SH-SY5Y (cell line): ENCODE results near the gene IPO5.

Experiments
- GATA2 ChIP-seq: IDR thresholded peaks from 2 replicates; pipeline ENCODE4 v1.6.1; 2011; ENCODE audit warnings: mild to moderate bottlenecking, low read depth, low read length
- GATA3 ChIP-seq: IDR thresholded peaks from 2 replicates; pipeline ENCODE4 v1.6.1; 2011; ENCODE audit warnings: low read depth, mild to moderate bottlenecking, low read length, moderate library complexity

Gene IPO5

DNA sequence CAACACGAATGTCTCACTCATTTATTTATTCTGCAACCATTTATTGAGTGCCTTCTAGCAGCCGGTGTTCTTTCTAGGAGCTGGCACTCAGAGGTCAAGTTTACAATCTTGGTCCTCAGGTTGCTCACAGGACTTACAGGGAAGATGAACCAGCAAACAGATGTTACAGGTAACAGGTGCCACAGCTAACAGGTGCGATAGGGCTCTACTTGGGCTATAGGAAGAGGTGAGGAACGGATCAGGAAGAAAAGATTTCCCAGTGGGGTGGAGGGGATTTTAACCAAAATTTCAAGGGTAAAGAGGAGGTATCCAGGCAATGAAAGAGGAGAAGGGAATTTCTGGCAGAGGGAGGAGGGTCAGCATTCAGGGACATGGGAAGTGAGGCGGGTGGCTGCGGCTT, 102.1 kb downstream of the IPO5 start:
- no peak for TF ChIP-seq GATA3
- TF ChIP-seq GATA2: no peak

DNA sequence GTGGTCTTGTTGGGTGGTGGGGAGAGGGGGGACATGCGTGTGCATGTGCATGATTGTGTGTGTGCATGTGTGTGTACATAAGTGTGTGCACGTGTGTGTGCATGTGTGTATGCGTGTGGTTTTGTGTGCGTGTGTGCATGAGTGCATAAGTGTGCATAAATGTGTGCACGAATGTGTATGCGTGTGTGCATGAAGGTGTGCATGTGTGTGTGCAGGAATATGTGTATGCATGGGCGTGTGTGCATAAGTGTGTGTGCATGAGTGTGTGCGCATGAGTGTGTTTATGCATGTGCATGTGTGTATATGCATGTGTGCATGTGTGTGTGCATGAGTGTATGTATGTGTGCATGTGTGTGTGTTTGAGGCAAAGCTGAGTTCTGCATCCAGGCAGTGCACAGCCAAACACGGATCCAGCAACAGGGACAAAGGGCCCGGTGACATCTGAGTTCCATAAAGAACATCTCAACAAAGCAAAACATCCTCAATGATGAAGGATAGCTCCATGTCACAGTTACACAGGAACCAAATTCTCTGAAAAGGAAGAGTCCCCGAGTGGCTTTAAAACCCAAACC, 103.5 kb downstream of the IPO5 start:
- TF ChIP-seq GATA2 (no peak), GATA3 (no peak)

DNA sequence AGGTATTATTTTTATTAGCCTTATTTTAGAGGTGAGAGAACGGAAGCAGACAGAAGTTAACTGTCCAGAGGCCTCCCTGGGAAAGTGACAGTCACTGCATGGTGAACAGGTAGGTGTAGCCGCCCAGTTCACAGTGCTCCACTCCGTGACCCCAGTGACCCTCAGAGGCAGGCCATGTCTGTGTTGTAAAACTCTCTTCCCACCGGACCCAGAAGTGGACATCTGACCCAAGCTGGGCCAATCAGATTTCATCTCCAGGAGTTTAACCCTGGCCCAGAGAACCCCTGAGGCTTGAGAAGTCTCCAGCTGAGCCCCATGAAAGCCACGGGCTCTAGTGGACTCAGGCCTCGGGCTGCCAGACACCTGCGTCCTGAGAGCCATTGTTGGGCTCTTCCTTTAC, 105.8 kb downstream of the IPO5 start:
- TF ChIP-seq GATA2 (no peak), GATA3 (no peak)

DNA sequence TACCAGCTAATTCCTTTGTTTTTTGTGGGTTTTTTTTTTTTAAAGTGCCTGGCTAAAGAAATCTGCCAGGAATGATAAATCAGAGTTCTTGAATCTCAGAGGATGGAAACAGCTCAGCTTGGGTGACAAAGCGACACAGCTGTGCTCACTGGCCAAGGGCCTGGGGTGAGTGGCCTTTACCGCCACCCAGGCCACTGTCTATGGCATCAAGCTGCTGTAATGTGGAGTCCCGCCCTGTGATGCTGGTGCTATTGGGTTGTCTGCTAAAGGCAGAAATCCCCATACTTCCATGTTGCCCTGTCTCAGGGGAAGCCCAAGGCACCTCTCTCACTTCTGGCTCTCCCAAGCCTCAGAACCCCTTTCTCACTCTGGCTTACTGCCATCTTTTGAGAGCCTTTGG, 106.8 kb downstream of the IPO5 start:
- TF ChIP-seq GATA3 (no peak), GATA2 (no peak)

DNA sequence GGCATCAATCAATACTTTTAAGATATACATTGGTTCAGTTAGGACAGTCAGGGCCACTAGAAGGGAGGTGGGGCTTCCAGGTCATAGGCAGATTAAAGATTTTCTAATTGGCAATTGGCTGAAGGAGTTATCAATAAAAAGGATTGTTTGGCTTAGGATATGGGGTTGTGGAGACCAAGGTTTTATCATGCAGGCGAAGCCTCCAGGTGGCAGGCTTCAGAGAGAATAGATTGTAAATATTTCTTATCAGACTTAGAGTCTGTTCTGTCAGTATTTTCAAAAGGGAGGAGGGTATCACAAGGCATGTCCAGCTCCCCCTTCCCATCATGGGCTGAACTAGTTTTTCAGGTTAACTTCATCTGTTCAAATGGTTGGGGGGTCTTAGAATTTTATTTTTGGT, 112.0 kb downstream of the IPO5 start:
- TF ChIP-seq GATA3 (no peak), GATA2 (no peak)

DNA sequence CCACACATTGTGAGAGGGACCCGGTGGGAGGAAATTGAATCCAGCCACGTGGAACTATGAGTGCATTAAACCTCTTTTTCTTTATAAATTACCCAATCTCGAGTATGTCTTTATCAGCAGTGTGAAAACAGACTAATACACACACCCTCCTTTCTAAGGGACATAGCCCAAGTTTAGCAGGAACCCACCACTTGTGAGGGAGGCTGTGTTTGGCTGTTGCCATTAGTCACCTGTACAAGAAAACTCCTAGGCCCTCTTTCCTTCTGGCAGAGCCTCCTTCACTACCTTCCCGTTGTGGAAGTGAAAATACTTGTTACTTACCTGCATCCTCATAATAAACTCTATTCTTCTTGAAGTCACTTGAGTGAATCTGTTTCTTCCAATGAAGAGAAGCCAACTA, 113.2 kb downstream of the IPO5 start:
- no peak for TF ChIP-seq GATA2

DNA sequence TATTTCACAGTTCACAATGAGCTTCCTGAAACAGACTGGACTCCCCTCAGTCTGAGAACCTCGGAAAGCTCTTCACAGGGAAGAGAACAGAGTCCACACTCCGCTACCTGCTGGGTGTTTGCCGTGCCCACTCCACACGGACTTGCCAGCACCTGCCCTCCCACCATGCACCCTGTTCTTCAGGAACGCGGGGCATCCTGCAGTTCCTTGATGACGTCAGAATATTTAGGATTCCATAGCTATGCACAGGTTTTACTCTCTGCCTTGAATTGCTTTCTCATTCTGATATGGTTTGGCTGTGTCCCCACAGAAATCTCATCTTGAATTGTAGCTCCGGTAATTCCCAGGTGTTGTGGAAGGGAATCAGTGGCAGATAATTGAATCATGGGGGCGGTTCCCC, 115.0 kb downstream of the IPO5 start:
- TF ChIP-seq GATA2 (no peak), GATA3 (no peak)

DNA sequence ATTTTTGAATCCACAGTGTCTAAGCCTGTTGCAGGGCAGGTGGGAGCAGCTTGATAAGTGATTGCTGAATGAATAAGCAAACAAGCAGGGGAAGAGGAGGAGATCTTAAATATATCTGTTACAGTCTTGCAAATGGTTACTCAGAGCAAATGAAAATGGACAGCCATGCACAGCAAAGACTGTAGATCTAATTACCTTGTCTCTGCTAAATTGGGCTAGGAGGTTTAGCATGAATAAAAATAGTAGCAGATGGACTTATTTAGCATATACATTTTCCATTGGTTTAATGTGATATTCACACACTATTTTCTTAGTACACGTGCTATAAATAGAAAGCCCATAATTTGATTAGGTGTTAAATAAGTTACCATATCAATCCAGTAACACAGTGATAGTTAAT, 116.5 kb downstream of the IPO5 start:
- TF ChIP-seq GATA2 (no peak), GATA3 (no peak)

DNA sequence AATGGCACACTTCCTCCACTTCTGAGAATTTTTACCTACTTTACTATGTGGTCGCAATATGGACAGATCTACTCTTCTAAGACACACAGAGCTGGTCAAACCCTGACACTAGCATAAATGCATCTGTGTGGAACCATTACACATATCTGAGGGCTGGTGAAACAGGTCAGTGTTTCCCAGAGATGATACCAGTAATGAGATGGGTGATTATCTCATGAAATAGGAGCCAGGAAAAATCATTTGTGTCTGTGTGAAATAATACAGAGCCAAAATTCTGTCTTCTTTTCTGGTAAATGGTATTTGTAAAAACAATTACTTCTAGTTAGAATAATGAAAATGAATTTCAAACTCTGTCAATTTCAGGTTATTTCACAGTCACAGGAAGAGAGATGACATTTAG, 117.8 kb downstream of the IPO5 start:
- no peak for TF ChIP-seq GATA3
- no peak for TF ChIP-seq GATA2

DNA sequence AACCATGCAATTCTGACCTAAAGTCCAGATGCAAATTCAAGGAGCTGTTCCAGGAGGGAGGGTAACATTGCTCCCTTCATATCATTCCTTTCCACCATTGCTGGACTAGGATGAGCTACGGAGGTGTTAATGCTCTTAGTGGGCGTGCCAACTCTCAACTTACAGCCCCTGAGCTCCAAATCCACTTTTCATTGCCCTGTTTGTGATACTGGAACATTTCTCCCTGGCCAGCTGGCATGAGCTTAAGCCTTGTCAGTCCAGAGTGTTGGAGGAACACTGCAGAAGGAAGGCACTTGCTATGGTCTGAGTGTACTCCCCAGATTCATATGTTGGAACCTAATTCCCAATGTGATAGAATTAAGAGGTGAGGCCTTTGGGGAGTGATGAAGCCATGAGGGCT, 119.0 kb downstream of the IPO5 start:
- no peak for TF ChIP-seq GATA3
- no peak for TF ChIP-seq GATA2
